Measurements from ENCODE around the gene MT1B. TPM values are rescaled to one million over a fixed set of nuclear protein-coding genes. Genes with fewer than 3 reads are reported as not detected.

MT1B gene
- polyA plus RNA-seq, 5 donors: not detected

DNA sequence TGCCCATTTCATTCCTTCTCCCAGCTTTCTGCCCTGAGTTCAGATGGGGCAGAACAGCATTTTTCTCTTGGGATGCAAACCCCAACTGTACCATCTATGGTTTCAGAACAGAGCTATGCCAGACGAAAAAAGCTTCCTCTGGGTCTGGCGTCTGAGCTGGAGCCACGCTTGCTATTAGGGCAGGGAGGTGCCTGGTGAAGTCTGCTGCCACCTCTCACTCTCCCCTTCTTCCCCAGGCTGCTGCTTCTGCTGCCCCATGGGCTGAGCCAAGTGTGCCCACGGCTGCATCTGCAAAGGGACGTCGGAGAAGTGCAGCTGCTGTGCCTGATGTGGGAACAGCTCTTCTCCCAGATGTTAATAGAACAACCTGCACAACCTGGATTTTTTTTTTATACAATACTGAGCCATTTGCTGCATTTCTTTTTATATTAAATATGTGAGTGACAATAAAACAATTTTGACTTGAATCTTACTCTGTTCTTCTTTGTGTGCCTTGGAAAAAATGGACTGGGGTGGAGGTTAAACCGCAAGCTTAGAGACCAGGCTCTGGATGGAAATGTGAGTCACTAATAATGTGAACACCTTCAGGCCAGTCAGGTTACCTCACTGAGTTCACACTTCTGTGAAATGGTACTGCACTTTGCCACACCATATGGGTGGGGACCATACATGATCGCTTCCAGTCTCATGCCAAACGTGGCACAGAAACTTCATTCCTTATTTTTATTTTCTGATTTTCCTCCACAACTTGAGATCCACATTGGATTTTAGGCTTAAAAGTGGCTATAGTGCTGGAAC lies 14.9 kb upstream of the MT1B start:
- no peak for DNase-seq

DNA sequence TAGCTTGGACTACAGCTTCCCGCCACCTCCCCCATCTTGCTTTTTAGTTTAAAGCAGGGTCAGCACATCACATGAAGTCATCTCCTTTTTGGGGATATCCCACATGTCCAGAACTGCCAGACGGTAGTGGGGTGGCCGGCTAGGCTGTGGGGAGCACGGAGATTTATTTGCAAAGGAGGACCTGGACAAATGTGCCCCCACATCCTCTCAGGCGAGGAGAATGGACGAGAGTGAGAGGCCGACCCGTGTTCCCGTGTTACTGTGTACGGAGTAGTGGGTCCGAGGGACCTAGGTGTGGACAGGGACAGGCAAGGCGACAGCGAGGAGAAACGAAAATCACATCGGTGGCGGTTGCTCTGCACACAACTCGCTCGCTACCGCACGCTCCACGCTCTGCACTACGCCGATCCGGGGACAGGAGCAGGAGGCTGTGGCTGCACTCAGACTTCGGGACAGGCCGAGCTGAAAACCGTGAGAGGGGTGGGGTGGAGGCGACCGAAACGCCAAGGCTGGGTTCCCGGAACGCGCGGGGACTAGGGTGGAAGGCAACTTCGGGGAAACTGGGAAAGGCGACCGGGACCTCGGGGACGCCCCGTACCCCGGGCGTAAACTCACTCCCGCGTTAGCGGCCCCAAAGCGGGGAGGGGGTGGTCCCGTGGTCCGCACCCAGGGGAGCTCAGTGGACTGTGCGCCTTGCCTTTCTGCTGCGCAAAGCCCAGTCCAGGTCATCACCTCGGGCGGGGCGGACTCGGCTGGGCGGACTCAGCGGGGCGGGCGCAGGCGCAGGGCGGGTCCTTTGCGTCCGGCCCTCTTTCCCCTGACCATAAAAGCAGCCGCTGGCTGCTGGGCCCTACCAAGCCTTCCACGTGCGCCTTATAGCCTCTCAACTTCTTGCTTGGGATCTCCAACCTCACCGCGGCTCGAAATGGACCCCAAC lies 13.6 kb upstream of the MT1B start, which contains the start of gene MT1A:
Gene MT1A (plus strand): TSS at position 853 of the 937 bp plus-strand sequence. CDS start 73 bp downstream, at position 926.
- no peak for DNase-seq

DNA sequence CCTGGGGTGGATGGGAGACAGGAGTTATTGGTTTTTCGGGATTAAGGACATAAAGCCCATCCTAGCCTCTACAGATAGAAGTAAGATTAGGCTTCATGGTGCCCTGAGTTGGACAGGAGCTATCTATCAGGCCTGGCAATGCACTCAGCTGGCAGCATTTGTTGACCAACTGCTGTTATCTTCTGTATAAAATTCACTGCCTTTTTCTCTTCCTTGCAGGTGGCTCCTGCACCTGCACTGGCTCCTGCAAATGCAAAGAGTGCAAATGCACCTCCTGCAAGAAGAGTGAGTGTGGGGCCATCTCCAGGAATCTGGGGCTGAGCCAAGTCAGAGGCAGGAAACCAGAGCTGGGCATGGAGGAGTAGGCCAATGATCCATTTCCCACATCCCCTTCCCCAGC lies 12.6 kb upstream of the MT1B start:
- DNase-seq: no peak

DNA sequence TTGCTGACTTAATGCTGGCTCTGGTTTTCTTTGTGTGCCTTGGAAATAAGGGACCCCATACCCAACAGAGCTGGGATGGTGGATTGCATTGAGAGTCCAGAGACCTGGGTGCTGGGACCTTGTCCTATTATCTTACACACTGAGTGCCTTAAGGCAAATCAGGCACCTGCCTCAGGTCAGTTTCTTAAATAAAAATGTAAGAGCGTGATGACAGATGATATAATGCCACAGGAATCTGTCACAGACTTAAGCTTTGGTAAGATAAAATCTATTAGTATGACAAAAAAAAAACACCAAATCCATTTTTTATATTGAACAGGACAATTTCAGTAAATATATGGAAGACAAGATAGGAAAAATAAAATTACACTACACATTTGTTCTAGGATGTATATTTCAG lies 11.6 kb upstream of the MT1B start:
- no peak for DNase-seq

DNA sequence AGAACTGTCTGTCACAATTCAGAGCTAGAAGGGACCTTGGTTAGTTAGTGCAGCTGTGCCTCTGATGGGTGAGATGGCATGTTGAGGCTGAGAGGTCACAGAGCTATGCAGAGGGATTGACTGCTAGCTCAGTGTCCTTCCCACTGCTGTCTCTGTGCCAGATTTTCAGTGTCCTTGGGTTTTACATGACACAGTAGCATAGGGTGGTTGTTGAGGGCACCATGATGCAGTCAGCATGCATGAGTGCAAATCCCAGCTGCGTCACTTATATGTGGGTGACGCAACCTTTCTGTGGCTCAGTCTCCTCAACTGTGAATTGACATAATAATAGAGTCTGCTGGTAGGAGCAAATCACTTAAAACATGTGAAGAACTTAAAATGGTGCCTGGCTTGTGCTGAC lies 10.5 kb upstream of the MT1B start:
- no peak for DNase-seq

DNA sequence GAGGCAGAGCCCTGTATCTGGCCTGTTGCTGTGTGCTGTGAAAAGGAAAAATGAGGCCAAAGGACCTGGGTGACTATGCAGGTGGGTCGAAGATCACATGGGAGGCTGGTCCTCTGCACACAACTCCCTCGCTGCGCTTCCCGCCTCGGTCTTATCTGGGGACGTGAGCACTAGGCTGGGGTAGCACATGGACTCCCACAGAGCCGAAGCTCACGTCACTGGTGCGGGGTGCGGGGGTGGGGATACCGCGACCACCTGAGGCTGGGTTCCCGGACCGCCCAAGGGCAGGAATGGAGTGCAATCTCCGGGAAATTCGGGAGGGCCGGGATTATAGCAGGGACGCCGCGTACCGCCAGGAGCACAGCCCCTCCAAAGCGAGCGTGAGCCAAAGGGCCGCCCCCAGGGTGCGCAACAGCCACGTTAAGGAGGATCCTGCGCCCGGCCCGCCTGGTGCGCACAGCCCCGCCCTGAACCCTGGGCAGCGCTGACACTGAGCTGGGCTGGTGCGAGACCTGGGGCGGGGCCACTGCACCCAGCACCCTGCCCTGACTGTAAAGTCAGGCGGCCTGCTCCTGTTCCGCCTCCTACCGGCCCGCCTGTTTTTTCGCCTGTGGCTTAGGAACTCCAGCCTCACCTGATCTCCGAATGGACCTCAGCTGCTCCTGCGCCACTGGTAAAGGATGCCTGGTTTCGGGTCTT lies 8.5 kb upstream of the MT1B start:
- DNase-seq: no peak

DNA sequence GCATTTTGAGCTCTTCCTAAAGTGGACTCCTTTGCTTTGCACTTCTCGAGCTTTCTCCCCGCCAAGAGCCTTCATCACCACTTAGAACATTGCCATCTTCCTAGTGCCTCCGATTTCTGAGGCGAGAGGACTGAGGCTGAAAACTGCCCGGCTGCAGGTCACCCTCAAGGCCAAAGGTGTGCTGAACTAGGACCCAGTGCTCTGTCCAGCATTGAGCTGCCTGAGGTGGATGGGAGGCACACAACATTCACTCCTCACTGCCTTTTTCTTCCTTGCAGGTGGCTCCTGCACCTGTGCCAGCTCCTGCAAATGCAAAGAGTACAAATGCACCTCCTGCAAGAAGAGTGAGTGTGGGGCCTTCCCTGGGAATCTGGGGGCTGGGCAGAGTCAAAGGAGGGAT lies 7.9 kb upstream of the MT1B start:
- DNase-seq: no peak

DNA sequence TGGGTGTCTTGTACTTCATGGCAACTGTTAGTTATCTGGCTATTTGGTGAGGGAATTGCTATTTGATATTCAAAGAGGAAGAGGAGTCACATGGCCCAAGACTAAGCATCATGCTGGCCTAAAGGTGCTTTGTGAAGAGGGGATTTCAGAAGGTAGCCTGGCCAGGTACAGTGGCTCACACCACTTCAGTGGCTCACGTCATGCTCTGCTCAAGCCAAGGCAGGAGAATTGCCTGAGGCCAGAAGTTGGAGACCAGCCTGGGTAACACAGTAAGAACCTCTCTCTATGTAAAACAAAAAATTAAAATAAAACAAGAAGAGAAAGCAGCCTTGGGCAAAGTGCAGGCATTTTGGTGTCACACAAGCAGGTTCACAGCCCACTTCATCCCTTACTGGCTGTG lies 6.4 kb upstream of the MT1B start:
- DNase-seq: no peak

DNA sequence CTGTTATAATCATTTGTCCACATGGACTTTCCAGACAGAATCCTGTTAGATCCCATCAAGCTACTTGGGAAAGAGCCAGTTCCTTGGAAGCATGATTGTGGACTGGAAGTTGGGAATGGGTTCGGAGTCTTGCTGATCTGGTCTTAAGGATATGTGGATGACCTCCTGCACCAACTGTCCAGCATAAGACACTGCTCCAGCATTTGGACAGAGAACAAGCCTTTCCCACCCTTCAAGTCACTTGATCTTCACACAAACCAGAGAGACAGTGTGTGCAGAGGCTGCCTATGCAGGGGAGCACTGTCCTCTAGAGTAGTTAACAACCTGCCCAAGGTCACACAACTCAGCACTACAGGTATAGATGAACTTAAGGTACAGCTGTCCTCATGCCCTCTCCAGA lies 5.8 kb upstream of the MT1B start:
- no peak for DNase-seq

DNA sequence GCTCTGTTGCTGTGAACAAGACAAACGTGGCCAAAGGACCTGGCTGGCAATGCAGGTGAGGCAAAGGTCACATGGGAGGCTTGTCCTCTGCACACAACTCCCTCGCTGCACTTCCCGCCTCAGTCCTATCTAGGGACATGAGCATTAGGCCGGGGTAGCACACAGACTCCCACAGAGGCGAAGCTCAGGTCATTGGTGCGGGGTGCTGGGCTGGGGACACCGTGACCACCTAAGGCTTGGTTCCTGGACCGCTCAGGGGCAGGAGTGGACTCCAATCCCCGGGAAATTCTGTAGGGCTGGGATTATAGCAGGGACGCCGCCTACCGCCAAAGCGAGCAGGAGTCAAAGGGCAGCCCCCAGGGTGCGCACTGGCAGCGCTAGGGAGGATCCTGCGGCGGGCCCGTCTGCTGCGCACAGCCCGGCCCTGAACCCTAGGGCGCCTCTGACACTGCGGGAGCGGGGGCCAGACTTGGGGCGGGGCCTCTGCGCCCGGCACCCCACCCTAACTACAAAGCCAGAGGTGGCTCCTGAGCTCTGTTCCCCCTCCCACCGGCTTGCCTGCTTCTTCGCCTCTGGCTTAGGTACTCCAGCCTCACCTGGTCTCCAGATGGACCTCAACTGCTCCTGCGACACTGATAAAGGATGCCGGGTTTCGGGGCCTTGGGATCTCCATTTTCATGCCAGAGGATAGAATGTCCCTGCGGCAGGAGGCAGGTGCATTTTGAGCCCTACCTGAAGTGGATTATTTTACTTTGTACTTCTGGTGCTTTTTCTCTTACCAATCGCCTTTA lies 3.9 kb upstream of the MT1B start:
- no peak for DNase-seq

DNA sequence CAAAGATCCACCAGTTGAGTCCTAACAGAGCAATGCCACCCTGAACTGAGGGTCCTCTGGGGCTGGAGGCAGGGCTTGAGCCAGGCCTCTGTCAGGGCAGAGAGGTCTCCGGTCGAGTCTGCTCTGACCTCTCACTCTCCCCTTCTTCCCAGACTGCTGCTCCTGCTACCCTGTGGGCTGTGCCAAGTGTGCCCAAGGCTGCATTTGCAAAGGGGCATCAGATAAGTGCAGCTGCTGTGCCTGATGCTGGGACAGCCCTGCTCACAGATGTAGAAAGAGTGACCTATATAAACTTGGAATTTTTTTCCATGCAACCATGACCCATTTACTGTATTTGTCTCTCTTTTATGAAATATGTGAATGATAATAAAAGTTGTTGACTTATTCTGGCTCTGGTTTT lies 2.4 kb upstream of the MT1B start:
- DNase-seq: no peak

DNA sequence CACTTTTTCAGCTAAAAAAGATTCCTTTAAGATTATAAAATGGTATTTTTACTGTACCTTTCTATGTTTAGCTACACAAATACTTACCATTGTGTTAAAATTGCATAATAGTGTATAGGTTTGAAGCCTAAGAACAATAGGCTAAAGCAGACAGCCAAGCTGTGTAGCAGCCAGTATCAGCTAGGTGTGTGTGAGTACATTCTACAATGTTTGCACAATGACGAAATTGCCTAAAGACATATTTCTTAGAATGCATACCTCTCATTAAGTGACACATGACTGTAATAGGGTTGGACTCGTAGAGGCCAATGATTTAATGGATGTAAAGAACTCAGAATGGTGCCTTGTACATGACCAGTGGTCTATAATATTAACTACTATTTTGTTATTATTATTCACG lies 1.9 kb upstream of the MT1B start:
- DNase-seq: no peak

DNA sequence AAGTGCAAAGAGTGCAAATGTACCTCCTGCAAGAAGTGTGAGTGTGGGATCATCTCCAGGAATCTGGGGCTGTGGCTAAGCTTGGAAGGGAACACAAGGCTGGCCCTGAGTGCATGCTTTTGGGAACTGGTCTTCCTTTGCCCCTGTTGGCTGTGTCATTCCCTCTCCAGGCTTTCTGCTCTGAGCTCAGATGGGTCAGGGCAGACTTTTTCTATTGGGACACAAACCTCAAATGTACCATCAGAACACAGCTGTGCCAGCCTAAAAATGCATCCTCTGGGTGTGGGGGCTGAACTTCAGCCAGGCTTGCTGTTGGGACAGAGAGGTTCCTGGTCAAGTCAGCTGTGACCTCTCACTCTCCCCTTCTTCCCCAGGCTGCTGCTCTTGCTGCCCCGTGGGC lies 914 bp downstream of the MT1B start:
- no peak for DNase-seq

DNA sequence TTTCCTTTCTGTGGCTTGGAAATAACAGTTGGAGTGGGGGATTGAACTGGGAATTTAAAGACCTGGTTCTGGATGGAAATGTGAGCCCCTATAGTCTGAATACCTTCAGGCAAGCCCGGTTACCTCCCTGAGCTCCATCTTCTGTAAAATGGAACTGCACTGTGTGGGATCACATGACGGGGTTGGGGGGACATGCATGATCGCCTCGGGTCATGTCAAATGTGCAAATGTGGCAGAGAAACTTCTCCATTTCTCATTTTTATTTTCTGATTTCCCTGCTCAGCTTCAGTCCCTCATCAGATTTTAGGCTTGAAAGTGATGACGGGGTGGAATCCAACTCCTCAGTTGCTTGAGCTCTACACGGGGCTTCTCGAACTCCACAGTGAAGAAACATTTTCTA lies 1.5 kb downstream of the MT1B start:
- no peak for DNase-seq

DNA sequence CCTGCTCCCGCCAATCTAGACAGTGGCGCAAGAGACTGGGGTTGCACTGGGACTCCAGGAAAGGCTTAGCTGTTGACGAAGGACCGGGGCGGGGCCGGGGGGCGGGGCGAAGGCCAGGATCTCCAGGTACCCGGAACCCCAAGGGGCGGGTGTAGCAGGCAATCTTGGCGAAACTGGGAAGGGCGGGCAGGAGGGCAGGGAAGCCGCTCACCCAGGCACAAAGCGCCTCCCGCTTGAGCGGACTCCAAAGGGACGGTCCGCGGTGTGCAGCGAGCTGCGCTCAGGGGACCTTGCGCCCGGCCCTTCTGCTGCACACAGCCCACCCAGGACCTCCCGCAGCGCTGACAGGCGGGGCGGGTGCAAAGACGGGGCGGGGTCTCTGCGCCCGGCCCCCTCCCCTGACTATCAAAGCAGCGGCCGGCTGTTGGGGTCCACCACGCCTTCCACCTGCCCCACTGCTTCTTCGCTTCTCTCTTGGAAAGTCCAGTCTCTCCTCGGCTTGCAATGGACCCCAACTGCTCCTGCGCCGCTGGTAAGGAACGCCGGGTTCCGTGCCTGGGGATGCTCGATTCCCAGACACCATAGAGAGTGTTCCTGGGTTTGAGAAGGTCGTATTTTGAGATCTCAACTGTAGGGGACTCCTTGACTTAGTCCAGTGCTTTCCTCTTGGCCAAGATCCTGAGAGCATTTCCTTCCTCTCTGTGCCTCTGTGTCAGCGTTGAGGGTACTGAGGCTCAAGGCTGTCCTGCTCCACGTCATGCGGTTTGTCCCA lies 6.1 kb downstream of the MT1B start, which contains the start of gene MT1F:
Gene MT1F (plus strand): TSS at position 405 of the 772 bp plus-strand sequence. CDS start 100 bp downstream, at position 505.
- DNase-seq: peak; percentile 39 to 52

DNA sequence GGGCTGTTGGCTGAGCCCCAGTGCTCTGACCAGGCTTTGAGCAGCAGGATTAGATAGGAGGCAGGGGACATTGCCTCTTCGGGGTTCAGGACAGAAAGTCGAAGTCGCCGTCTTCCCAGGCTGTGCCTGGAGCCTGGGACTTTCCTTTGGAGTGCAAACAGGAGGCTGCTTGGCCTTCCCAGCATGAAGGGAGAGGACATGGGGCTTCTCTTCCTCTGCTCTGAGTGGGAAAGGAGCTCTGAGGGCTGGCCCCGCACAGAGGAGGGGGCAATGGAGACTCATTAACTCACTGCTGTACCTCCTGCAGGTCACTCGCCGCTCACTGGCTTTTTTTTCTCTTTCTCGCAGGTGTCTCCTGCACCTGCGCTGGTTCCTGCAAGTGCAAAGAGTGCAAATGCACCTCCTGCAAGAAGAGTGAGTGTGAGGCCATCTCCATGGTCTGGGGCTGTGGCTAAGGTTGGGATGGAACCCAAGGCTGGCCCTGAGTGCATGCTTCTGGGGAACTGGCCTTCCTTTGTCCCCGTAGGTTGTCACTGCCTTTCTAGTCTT lies 6.7 kb downstream of the MT1B start:
- no peak for DNase-seq

DNA sequence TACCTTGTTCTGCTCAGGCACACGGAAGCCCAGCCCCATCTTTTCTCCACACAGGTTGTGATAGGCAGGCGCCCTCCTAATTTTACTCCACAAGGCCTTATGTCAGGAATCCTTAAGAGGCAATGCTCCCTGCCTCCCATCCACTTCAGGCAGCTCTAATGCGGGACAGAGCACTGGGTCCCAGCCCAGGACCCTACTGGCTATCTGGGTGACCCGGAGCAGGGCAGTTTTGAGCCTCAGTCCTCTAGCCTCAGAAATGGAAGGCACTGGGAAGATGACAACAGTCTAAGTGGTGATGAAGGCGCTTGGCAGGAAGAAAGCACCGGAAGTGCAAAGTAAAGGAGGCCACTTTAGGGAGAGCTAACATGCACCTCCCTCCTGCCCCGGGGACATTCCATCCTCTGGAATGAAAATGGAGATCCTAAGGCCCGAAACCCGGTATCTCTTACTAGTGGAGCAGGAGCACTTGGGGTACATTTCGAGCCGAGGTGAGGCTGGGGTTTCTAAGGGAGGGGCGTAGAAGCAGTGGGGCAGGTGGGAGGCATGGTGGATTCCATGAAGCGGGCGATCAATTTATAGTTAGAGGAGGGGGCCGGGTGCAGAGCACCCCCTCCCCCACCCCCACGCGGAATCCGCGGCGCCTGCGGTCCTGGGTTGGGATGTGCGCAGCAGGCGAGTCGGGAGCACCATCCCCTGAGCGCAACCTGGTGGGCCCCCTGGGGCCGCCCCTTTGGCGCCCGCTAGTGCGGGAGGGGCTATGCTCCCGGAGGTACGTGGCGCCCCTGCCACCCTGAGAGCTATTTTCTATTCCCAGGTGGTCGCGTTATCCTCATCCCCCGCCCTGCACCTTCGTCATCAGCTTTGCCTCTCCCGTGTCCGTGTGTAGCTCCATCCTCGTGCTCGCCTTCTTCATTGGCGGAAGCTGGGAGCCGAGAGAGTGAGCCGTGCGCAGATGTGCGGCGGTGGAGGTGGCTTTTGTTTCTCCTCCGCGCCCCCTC lies 11.0 kb downstream of the MT1B start:
- no peak for DNase-seq

DNA sequence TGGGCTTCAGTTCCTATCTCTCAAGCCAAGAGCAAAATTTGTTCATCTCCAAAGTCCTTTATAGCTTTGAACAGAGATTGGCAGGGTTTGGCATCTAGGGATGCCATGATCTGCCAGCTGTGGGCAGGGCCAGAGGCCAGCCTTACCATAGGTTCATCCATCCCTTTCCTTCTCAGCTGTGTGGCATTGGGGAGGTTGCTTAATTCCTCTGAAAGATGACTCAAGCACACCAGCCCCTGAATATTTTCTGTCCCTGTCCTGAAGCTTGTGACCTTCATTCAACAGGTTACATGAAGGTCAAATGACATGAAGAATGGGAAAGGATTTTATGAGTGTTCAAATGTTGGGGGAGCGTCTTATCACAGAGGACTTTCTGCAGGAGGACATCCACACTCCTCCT lies 12.8 kb downstream of the MT1B start:
- DNase-seq: no peak

Measured in right lung (tissue), 5 donors.